Smooth muscle cell of the umbilical artery (primary cell): ENCODE measurements around the gene DENND4B. TPM values are rescaled to one million over a fixed set of nuclear protein-coding genes. Genes with fewer than 3 reads are reported as not detected.

Experiments used
- total RNA-seq: library from RNA; depleted of rRNA; stranded (reverse); fragments of >200 nt; gene quantifications from 2 replicates; pipeline ENCODE4 v1.2.3, GENCODE V29; 2014

Gene DENND4B, protein sequence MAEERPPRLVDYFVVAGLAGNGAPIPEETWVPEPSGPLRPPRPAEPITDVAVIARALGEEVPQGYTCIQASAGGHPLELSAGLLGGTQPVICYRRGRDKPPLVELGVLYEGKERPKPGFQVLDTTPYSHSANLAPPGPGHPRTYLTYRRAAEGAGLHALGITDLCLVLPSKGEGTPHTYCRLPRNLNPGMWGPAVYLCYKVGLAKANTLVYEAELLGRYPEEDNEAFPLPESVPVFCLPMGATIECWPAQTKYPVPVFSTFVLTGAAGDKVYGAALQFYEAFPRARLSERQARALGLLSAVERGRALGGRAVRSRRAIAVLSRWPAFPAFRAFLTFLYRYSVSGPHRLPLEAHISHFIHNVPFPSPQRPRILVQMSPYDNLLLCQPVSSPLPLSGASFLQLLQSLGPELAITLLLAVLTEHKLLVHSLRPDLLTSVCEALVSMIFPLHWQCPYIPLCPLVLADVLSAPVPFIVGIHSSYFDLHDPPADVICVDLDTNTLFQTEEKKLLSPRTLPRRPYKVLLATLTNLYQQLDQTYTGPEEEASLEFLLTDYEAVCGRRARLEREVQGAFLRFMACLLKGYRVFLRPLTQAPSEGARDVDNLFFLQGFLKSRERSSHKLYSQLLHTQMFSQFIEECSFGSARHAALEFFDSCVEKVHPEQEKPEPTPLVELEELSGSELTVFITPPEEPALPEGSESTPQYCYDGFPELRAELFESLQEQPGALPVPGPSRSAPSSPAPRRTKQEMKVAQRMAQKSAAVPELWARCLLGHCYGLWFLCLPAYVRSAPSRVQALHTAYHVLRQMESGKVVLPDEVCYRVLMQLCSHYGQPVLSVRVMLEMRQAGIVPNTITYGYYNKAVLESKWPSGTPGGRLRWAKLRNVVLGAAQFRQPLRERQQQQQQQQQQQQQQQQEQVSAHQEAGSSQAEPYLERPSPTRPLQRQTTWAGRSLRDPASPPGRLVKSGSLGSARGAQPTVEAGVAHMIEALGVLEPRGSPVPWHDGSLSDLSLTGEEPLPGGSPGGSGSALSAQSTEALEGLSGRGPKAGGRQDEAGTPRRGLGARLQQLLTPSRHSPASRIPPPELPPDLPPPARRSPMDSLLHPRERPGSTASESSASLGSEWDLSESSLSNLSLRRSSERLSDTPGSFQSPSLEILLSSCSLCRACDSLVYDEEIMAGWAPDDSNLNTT (N-terminal part only)
- 24.3 and 37.8 TPM in 2 replicates for total RNA-seq

DNA sequence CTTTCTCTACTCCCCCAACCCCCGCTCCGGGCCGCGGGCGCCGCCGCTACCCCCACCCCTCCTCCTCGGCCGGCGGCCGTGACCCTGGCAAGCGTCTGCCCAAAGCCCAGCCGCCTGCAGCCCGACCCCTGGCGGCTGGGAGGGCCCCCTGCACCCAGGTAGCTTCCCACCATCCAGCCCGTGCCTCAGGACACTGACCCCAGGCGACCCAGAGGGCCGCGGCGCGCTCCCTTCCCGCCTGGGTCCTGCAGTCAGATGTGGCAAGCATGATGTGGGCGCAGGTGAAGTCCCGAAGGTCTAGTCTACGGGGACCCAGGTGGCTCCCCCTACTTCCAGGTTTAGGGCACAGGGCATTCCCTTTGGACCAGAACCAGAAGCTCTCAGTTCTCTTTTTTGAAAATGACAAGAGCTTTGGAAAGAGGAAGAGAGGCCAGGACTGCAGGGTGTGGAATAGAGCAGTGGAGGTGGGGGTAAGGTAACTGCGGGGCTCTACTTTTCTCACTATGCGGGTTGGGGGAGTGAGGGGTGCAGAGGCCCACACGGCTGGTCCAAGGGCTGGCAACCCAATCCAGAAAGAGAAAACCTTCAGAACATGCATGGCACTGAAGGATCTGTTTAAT lies at the start of gene DENND4B:
TSS of gene DENND4B (minus strand) at position 97 of the 620 bp plus-strand sequence. CDS start 2,344 bp downstream, outside the sequence.

DNA sequence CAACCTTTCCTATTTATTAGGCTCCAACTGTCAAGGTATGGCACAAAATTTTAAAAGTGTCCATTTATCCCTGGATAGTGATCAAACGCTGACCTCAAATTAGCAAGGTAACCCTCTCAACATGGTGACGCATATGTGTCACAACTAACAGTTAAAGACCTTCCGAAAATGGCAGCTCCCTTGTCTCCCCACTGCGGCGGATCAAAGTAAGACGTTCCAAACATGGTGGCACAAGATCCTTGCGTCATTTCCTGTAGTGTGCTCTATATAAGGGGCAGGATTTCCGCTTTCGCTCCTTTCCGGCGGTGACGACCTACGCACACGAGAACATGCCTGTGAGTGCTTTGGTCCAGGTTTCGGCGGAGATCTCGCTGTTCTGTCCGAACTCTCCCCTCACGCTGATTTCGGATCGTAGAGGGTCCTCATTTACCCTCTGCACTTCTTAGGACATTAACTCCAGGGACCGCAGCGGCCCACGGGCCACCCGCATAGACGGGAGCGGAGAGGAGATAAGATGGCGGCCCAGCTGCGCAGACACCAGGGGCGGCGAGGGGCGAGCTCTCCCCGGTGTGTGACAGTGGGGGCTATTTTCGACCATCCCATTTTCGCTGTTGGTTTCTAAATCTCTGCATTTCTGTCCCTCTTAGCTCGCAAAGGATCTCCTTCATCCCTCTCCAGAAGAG lies 44.1 kb upstream of the DENND4B start, which contains the start of gene RPS27:
TSS of gene RPS27 (plus strand) at position 295 of the 683 bp plus-strand sequence. CDS start at position 330, 35 bp downstream.

GRCh38 chr1:153985941-153986761 lies 39.6 kb upstream of the DENND4B start, which contains the start of gene RAB13:
Gene RAB13 (minus strand): TSS chr1:153986339. CDS start chr1:153986236, 103 bp downstream.

GRCh38 chr1:153977250-153978240 lies 31.0 kb upstream of the DENND4B start, which contains the start of gene JTB:
Gene JTB (minus strand): TSS chr1:153977674. CDS start chr1:153977252, 422 bp downstream.

GRCh38 chr1:153967107-153967999 lies 20.8 kb upstream of the DENND4B start, which contains the start of gene CREB3L4:
Gene CREB3L4 (plus strand): TSS chr1:153967902. CDS start chr1:153968526, 624 bp downstream.

DNA sequence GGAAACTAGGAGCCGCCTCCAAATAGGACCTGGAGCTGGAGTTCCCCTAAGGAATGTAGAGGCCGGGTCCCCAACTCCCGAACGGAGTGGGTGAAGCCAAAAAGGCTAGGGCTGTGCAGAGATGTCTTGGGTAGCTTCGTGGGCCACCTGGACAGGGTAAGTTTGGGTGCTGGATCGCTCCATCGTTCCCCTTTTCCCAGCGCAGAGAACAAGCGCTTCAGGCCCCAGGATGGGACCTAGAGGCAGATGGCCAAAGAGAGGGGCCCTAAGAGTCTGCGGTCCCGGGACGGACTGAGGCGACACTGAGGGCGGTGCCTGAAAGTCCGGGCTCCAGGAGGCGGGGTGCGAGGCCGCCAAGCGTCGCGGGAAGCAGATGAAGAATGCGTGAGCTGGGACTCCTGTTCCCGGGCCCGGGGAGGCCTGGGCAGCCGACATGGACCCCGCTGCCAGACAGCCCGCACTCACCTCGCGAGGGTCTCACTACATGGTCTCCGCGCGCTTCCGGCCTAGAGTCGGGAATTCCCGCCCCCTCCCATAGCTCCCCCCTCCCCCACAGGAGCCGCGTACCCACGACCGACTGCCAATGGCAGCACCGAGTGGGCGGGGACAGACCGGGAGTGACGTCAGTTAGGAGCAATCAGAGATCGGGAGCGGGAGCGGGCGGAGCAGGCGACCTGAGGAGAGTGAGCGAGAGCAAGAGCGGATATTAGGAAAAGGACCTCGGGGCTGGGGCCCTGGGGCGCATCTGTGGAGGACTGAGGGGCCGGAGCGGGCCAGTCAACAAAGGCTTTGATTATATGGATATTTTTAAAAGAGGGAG lies 16.7 kb upstream of the DENND4B start, which contains the start of gene SLC39A1:
TSS of gene SLC39A1 (minus strand) at position 508 of the 820 bp plus-strand sequence. CDS start 822 bp downstream, outside the sequence.

DNA sequence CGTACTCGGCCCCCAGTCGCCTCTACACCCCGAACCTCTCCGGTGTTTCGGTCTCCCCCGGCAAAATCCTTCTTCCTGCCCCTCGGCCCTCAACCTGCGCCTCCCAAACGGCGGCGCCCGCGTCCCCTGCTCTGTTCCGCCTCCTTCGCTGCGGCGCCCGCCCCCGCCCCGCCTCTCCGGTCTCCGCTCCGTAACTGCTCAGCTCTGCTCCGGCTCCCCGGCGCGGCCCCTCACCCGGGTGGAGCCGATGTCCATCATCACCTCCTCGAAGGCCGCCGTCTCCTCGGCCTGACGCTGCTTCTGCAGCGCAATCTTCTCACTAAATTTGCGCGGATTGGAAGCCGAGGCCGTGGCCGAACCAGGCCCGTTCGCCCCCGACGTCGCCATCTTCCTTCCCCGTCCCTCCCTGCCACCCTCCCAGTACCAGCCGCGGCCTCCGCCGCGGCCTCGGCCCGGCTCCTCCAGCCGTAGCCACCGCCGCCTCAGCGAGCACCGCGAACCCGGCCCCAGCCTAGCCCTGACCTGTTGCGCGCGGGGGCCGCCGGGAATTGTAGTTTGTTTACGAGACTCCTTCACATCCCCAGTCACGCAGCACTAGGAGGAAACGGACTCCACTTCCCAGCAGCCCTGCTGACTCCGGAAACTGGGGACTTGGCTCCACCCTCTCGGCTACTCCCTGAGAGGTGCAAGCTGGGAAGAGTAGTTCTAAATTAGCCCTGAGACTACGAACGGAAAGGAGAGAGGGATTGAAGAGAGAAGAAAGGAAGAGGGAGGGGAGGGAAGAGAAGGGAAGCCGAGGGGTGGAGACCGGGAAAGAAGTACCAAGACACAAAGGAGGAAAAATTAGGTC lies 11.8 kb upstream of the DENND4B start, which contains the start of gene CRTC2:
TSS of gene CRTC2 (minus strand) at position 502 of the 850 bp plus-strand sequence. CDS start at position 387, 115 bp downstream.

GRCh38 chr1:153922972-153923925 lies 23.3 kb downstream of the DENND4B start, which contains the start of gene GATAD2B:
Gene GATAD2B (minus strand): TSS chr1:153922972. CDS start chr1:153828347, 94,625 bp downstream.

Other genes with a start within 250 kb of the DENND4B start
- gene INTS3, start 218.7 kb downstream of the DENND4B start, total RNA-seq: 34.1 and 55.4 TPM in 2 replicates
- gene SLC27A3, start 171.3 kb downstream of the DENND4B start, total RNA-seq: 4.5 and 4.8 TPM in 2 replicates
- gene GATAD2B, start 23.7 kb downstream of the DENND4B start, total RNA-seq: 3.6 and 8.0 TPM in 2 replicates
- gene CRTC2, start 11.9 kb upstream of the DENND4B start, total RNA-seq: 3.9 and 5.4 TPM in 2 replicates
- 112 and 126 TPM in 2 replicates for gene SLC39A1, start 16.8 kb upstream of the DENND4B start, total RNA-seq
- 4.8 and 5.6 TPM in 2 replicates for gene CREB3L4, start 21.2 kb upstream of the DENND4B start, total RNA-seq
- gene JTB, start 31.0 kb upstream of the DENND4B start, total RNA-seq: 106 and 178 TPM in 2 replicates
- gene RAB13, start 39.6 kb upstream of the DENND4B start, total RNA-seq: 86.1 and 104 TPM in 2 replicates
- gene RPS27, start 44.0 kb upstream of the DENND4B start, total RNA-seq: 272 and 781 TPM in 2 replicates
- gene NUP210L, start 208.4 kb upstream of the DENND4B start, total RNA-seq: under 0.01 and 0.05 TPM in 2 replicates
- gene TPM3, start 245.4 kb upstream of the DENND4B start, total RNA-seq: 382 and 1,181 TPM in 2 replicates